GM19099 (cell line): ENCODE measurements around the gene MAPKAPK2.

Experiments used
- POLR2A ChIP-seq: IDR thresholded peaks from 3 replicates; pipeline ENCODE4 v1.6.1; 2011; ENCODE audit warnings: low read depth; ENCODE audit not compliant: insufficient read length; ENCODE audit errors: extremely low read depth

The MAPKAPK2 gene

GRCh38 chr1:206687251-206687914 is 2.7 kb downstream of the MAPKAPK2 start:
- TF ChIP-seq POLR2A: no peak

GRCh38 chr1:206687915-206688442 is 3.3 kb downstream of the MAPKAPK2 start:
- TF ChIP-seq POLR2A: no peak

GRCh38 chr1:206690516-206690915 is 5.8 kb downstream of the MAPKAPK2 start:
- no peak for TF ChIP-seq POLR2A

GRCh38 chr1:206691604-206692003 is 6.9 kb downstream of the MAPKAPK2 start:
- TF ChIP-seq POLR2A: no peak

- TF ChIP-seq POLR2A: no peak
Measured at GRCh38 chr1:206693029-206693428, 8.3 kb downstream of the MAPKAPK2 start.

- TF ChIP-seq POLR2A: no peak
Measured at GRCh38 chr1:206693592-206693991, 8.9 kb downstream of the MAPKAPK2 start.

- no peak for TF ChIP-seq POLR2A
Measured at GRCh38 chr1:206694171-206695124, 9.7 kb downstream of the MAPKAPK2 start.

GRCh38 chr1:206695733-206696132 is 11.0 kb downstream of the MAPKAPK2 start:
- no peak for TF ChIP-seq POLR2A

GRCh38 chr1:206696812-206697585 is 12.3 kb downstream of the MAPKAPK2 start:
- TF ChIP-seq POLR2A: no peak

- TF ChIP-seq POLR2A: no peak
Measured at GRCh38 chr1:206698011-206698410, 13.3 kb downstream of the MAPKAPK2 start.

GRCh38 chr1:206699000-206699586 is 14.4 kb downstream of the MAPKAPK2 start:
- no peak for TF ChIP-seq POLR2A

- TF ChIP-seq POLR2A: no peak
Measured at GRCh38 chr1:206699626-206700025, 14.9 kb downstream of the MAPKAPK2 start.

GRCh38 chr1:206700445-206701036 is 15.8 kb downstream of the MAPKAPK2 start:
- TF ChIP-seq POLR2A: no peak

GRCh38 chr1:206702260-206702659 is 17.6 kb downstream of the MAPKAPK2 start:
- TF ChIP-seq POLR2A: no peak
